Bone marrow (tissue), 2 donors: ENCODE data around the gene COL28A1.
"Not testable (repeated sequence)": the region's sequence is repeated elsewhere in the genome, so short reads cannot be mapped to it uniquely, and the experiment has no call there.

ENCODE experiments used
- DNase-seq, 2 donors: peaks; one replicate each; lab custom pipeline; 2025; lab: John Stamatoyannopoulos, UW

Gene COL28A1

DNA sequence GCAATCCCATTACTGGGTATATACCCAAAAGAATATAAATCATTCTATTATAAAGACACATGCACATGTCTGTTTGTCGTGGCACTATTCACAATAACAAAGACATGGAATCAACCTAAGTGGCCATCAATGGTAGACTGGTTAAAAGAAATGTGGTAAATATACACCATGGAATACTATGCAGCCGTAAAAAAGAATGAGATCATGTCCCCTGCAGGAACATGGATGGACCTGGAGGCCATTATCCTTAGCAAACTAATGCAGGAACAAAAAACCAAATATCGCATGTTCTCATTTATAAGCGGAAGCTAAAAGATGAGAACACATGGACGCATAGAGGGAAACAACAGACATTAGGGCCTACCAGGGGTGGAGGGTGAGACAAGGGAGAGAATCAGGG lies 25.9 kb upstream of the COL28A1 start:
- not testable (repeated sequence) for DNase-seq

DNA sequence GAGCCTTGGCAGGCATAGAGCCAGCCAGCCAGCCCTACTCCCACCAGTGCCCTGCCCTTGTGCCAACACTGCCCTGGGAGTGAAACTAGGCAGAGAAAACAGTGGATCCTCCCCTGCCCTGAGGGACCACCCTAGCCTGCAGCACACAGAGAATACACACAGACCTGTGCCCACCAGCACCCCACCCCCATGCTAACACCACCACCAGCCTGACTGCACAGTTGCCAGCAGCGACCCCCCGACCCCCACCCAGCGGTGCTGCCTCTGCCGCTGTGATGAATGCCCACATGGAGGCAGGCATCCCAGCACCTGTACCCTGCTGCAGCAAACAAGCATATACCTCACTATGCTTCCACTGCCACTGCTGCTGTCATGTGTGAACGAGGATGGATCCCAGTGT lies 21.6 kb upstream of the COL28A1 start:
- DNase-seq = no peak

DNA sequence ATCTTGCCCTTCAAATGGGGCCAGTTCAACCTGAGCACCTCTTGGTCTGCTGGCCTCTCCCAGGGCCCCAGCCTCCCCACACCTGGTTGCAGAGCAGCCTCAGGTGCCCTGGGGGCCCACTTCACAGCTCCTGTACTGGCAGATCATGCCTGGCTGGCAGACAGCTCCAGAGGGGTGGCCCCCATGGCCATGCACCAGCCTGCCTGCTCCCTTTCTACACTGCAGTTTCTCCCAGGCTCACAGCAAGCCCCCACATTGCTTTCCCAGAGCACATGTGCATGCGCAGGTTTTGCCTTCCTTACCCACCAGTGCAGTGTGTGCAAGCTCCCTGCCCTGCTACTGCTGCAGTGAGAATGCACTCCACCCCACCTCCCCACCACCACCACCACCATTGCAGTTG lies 21.2 kb upstream of the COL28A1 start:
- no peak for DNase-seq

GRCh38 chr7:7554649-7555575 lies 19.2 kb upstream of the COL28A1 start:
- no peak for DNase-seq

- no peak for DNase-seq
Observed at GRCh38 chr7:7554021-7554432, 18.4 kb upstream of the COL28A1 start.

GRCh38 chr7:7553386-7553785 lies 17.7 kb upstream of the COL28A1 start:
- no peak for DNase-seq

DNA sequence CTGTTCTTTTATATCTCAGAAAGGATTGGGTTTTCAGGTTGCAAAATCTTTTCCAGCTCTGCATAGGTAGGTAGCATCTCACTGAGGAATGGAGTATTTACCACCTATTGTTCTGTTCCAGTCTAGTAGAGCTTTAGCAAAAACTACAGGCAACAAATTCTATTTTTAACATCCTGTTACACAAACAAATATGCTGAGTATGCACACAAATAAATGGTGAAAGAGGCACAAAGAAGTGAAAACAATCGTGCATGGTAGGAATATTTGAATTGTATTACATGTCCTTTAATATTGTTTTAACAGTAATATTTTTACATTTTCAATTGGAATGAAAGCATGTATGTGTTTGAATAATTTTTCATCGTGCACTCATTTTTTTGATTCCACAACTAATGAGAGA lies 16.5 kb upstream of the COL28A1 start:
- DNase-seq = no peak

DNA sequence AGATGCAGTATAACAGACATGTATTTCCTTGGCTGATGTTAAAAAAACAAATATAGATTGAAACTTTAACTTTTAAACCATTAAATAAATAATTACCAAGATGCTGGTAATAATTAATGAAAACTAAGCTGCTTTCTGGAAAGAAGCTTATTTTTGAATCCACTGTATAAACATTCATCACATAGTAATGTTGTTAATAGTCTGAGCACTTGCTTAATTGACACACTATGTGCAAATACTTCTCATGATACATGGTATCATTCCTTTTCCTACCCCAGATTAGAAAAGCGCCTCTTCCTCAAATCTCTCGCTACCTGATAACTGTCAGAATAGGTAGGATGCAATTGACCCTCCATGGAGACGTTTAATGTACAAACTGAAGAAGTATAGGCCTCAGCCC lies 15.0 kb upstream of the COL28A1 start:
- DNase-seq = no peak

GRCh38 chr7:7548407-7548806 lies 12.7 kb upstream of the COL28A1 start:
- DNase-seq = no peak

DNA sequence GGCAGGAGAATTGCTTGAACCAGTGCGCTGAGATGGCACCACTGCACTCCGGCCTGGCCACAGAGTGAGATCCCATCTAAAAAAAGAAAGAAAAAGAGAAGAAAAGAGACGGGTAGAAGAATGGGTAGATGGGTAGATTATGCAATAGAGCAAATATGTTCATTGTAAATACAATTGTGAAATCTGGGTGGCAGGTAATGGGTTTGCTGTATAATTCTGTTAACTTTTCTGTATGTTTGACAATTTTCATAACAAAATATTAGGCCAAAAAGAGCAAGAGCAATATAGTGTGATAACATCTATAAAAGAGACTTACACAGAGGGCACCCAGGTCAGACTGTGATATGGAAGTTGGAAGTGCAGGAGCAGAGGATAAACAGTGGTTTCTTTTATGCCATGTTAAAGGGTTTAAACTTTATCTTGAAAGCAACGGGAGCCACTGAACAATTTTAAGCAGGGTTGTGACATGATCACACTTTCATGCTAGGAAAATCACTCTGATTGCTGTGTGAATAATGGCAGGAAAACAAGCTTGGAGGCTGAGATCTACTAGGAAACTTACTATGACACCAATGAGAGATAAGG lies 6.7 kb upstream of the COL28A1 start:
- no peak for DNase-seq

DNA sequence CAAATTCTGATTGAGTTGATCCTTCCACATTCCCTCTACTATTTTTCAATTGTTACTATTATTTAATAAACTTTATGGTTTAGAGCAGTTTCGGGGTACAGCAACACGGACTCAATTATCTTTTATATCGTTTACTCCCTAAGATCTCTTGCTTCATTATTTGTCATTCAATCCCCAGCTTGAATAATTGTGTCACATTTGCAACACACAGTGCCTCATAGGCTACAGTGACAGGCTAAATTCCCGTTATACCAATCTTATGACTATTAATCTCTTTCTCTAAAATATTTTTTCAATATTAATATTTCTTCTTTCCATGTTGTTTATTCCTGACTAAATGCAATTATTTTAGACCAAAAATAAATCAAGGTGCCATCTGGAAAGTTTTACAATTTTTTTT lies 4.0 kb upstream of the COL28A1 start:
- no peak for DNase-seq

- DNase-seq = no peak
Observed at GRCh38 chr7:7539152-7539551, 3.5 kb upstream of the COL28A1 start.

- DNase-seq = no peak
Observed at GRCh38 chr7:7537711-7538110, 2.0 kb upstream of the COL28A1 start.

GRCh38 chr7:7536396-7537019 lies 835 bp upstream of the COL28A1 start:
- no peak for DNase-seq

GRCh38 chr7:7533831-7534430 lies 1.7 kb downstream of the COL28A1 start:
- DNase-seq = no peak

- DNase-seq = no peak
Observed at GRCh38 chr7:7529328-7529727, 6.3 kb downstream of the COL28A1 start.

DNA sequence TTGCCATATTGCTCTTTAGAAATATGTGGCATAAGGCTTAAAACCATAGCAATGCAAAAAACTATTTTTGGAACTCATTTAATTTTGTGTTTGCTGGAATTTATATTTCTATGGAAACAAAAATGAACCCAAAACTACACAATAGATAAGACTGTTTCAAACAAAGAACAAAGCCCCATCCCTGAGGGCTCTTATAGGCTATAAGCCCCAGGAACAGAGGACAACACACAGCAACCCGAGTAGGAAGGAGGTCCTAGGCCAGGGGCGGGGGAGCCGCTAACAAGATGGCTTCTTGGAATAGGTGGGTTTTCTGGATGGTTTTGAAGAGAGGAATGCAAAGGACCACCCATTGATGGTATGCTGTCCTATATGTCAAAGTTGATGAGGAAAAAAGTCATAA lies 8.6 kb downstream of the COL28A1 start:
- DNase-seq = no peak

- no peak for DNase-seq
Observed at GRCh38 chr7:7526006-7526405, 9.7 kb downstream of the COL28A1 start.

- no peak for DNase-seq
Observed at GRCh38 chr7:7524121-7524520, 11.6 kb downstream of the COL28A1 start.

- DNase-seq = no peak
Observed at GRCh38 chr7:7522421-7522820, 13.3 kb downstream of the COL28A1 start.

DNA sequence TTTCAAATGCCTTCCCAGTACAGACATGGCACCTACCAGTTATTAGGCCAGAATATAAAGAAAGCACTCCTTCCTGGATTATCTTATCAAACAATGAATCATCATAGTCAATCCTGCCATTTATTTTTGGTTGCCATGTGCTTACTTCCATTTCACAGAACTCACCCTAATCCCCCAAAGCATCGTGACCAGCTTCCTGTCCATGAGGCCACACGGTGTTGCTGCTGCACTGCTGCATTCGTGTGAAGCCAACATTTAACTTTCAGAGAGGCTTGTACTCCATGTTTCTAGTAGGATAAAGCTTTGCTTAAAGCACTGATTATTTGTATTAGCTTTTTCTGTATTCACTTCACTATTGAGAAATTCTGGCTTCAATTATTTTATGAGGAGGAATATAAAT lies 14.4 kb downstream of the COL28A1 start:
- no peak for DNase-seq

DNA sequence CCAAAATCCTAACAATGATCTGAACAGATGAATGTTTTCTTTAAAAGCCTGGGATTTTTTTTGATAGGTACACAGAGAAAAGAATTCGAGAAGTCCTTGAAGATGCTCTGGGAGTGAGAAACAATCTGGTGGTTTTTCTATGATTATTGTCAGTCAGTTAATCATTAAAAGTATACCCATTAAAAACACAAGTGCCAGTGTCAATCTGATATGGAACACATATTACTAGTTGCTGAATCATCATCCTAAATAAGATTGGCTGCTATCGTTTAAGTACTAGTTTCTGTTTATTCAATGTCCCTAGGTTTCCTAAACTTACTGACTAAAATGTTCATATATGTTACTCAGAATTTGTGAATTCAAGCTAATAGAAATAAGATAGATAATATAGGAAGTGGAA lies 16.1 kb downstream of the COL28A1 start:
- no peak for DNase-seq

GRCh38 chr7:7519056-7519455 lies 16.6 kb downstream of the COL28A1 start:
- no peak for DNase-seq
